Uterus (tissue), 2 donors: ENCODE data around the gene LAMA5.

ENCODE experiments used
- POLR2A ChIP-seq, 2 donors: fragments of 450-650 bp; IDR thresholded peaks; one replicate each; pipeline ENCODE4 v1.6.1; 2016; ENCODE audit warnings: antibody characterized with exemption in 2 of 2, mild to moderate bottlenecking in 1 of 2, moderate library complexity in 1 of 2
- TF ChIP-seq, protein P1 (sequence below), 4 experiments: fragments of 200-600 bp in 2 of 4; fragments of 450-650 bp in 2 of 4; sonication (generic) in 2 of 4; IDR thresholded peaks; one replicate each; pipeline ENCODE4 v1.5.1; 2016 to 2019; ENCODE audit warnings: antibody characterized with exemption in 4 of 4, mild to moderate bottlenecking in 2 of 4, moderate library complexity in 1 of 4

DNA sequence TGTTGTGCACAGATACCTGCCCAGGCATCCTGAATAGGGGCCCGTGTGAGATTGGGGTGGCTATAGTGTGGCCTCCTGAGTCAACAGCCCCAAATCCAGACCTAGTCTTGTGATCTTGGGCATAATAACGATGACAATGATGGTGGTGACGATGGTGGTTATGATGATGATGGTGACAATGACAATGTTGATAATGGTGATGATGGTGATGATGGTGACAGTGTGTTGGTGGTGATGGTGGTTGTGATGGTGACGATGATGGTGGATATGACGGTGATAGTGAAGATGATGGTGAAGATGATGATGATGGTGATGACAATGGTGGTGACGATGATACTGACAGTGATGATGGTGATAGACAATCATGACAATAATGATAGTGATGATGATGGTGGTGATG is 14.7 kb upstream of the LAMA5 start:
- TF ChIP-seq, protein P1, sequence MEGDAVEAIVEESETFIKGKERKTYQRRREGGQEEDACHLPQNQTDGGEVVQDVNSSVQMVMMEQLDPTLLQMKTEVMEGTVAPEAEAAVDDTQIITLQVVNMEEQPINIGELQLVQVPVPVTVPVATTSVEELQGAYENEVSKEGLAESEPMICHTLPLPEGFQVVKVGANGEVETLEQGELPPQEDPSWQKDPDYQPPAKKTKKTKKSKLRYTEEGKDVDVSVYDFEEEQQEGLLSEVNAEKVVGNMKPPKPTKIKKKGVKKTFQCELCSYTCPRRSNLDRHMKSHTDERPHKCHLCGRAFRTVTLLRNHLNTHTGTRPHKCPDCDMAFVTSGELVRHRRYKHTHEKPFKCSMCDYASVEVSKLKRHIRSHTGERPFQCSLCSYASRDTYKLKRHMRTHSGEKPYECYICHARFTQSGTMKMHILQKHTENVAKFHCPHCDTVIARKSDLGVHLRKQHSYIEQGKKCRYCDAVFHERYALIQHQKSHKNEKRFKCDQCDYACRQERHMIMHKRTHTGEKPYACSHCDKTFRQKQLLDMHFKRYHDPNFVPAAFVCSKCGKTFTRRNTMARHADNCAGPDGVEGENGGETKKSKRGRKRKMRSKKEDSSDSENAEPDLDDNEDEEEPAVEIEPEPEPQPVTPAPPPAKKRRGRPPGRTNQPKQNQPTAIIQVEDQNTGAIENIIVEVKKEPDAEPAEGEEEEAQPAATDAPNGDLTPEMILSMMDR (IDR thresholded peaks at IDR 0.05), result no peak
- no peak for TF ChIP-seq POLR2A (IDR thresholded peaks at IDR 0.05)
